Peyer's patch (tissue), 4 donors: ENCODE measurements around the gene GEMIN2.

Source experiments
- CTCF ChIP-seq, 6 experiments: fragments of 450-650 bp in 4 of 6; fragments of 200-600 bp in 2 of 6; sonication (generic) in 1 of 6; IDR thresholded peaks; one replicate each; pipeline ENCODE4 v1.5.1; 2017 to 2019; ENCODE audit warnings: antibody characterized with exemption in 6 of 6, mild to moderate bottlenecking in 3 of 6, moderate library complexity in 1 of 6
- POLR2A ChIP-seq, 2 donors: fragments of 450-650 bp; IDR thresholded peaks; one replicate each; pipeline ENCODE4 v1.5.1; 2017; ENCODE audit warnings: antibody characterized with exemption in 2 of 2, mild to moderate bottlenecking in 2 of 2, moderate library complexity in 2 of 2

- TF ChIP-seq CTCF (IDR thresholded peaks at IDR 0.05), result no peak
- TF ChIP-seq POLR2A (IDR thresholded peaks at IDR 0.05), result no peak
Measured at GRCh38 chr14:39168591-39168990, 54.5 kb downstream of the GEMIN2 start.
